ENCODE data around the gene PTCRA.

DNA sequence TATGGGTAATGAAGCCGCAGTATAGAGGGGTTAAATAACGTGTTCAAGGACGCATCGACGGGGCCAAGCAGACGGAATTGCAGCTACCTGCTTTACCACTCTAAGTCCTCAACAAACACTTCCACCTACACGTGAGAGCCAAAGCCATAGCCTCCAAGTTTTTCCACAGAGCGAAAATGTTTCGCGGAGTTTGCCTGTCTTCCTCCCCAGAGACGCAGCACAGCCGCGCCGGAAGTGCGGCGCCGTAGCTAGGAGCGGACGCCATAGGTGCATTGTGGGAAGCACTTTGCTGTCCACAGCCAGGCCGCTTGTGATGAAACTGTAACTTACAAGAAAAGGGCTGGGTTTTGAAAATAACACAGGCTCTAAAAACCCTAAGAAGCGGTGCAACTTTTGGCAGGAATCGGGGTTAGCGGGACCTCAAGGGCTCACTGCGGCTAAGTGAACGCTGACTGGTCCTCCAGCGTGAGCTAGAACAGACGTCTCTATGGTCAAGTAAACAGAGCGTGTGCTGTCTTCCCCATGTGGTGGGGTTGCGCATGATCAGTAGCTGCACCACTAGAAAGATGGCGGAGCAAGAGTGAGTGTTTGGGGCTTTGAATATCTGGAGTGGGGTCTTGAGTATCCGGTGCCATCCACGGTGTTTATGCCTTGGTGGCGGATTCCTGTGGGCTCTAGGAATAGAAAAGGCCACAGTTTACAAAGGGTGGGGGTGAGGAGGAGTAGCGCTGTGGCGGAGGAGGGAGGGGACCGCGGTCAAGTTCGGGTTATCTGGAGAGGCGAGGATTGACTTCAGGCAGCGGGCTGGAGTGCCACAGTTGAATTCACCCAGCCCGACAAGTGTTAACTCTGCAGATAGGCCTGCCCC, 36.2 kb upstream of the PTCRA start, which contains the start of gene RPL7L1:
- TF ChIP-seq POLR2A (IDR thresholded peaks at IDR 0.05; ENCODE audit: low read depth, low read length) (peak; percentile 95), TAF1 (IDR thresholded peaks at IDR 0.05; ENCODE audit: low read depth, low read length) (peak; percentile 98), POLR2AphosphoS5 (IDR thresholded peaks at IDR 0.05; ENCODE audit: low read depth, low read length) (peak; percentile 97)

Data from GM12891 (cell line).